Esophagus muscularis mucosa (tissue), 4 donors: ENCODE measurements around the gene ULK1.

Source experiments
- CTCF ChIP-seq, 3 experiments: fragments of 200-600 bp in 2 of 3; fragments of 450-650 bp in 1 of 3; sonication (generic) in 2 of 3; IDR thresholded peaks; one replicate each; pipeline ENCODE4 v1.5.1; 2017 to 2019; ENCODE audit warnings: antibody characterized with exemption in 3 of 3, mild to moderate bottlenecking in 2 of 3, moderate library complexity in 1 of 3
- EP300 ChIP-seq: sonication (generic); formaldehyde crosslinking; IDR thresholded peaks from one replicate; pipeline ENCODE4 v1.6.1; 2017; ENCODE audit warnings: antibody characterized with exemption
- POLR2A ChIP-seq: fragments of 450-650 bp; IDR thresholded peaks from one replicate; pipeline ENCODE4 v1.6.1; 2017; ENCODE audit warnings: antibody characterized with exemption, moderate library complexity, mild to moderate bottlenecking, low read depth

GRCh38 chr12:131855521-131856142 lies 38.8 kb upstream of the ULK1 start:
- TF ChIP-seq CTCF (IDR thresholded peaks at IDR 0.05) = no peak
- TF ChIP-seq EP300 = no peak
- no peak for TF ChIP-seq POLR2A
